HepG2 (cell line): ENCODE data around the gene P2RX5.

Source experiments
- EZH2 ChIP-seq: conservative IDR thresholded peaks from 2 replicates; pipeline ENCODE4 v1.6.1; 2012; ENCODE audit warnings: mild to moderate bottlenecking, low read depth, low read length, moderate library complexity
- ZNF879 ChIP-seq: sonication (generic); formaldehyde crosslinking; IDR thresholded peaks from 2 replicates; pipeline ENCODE4 v1.8.1; 2023; ENCODE audit warnings: missing genetic modification reagents

- TF ChIP-seq ZNF879 (CRISPR knock-in tag) (no peak), EZH2 (no peak)
Observed at GRCh38 chr17:3656755-3657587, 39.0 kb downstream of the P2RX5 start.
